ENCODE data around the gene EIPR1.

DNA sequence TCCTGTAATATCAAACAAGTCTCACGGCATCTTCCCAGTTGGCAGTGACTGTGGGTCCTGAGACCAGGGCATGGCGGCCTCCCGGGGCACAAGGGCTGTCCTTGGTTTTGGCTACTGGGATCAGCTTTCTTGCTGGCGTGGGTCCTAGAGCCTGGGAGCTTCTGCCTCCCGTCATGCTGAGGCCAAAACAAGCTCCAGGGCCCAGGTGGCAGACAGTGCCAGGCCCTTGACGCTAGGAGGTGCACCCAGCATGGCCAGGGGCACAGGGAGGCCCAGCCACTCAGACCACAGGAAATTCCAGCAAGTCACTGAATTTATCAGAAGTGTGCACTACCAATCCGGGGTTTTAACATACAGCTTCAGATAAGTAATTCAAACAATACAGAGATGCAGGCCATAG lies 184.7 kb downstream of the EIPR1 start:
- TF ChIP-seq ZNF274 (IDR thresholded peaks at IDR 0.05; ENCODE audit: low read depth, low read length) (no peak), YY1 (IDR thresholded peaks at IDR 0.05; ENCODE audit: insufficient read depth, insufficient read length) (no peak), SUZ12 (IDR thresholded peaks at IDR 0.05; ENCODE audit: extremely low read depth, insufficient read depth, insufficient read length) (no peak)
